ENCODE measurements around the gene COG2.
"Not testable (repeated sequence)": the region's sequence is repeated elsewhere in the genome, so short reads cannot be mapped to it uniquely, and the experiment has no call there.

COG2 gene

GRCh38 chr1:230642263-230642959 is at the start of gene COG2:
TSS of gene COG2 (plus strand) at chr1:230642481. CDS start at chr1:230642607, 126 bp downstream.
- DNase-seq: peak; percentile 93

- no peak for DNase-seq
Measured at GRCh38 chr1:230592848-230593414, 49.4 kb upstream of the COG2 start.

DNA sequence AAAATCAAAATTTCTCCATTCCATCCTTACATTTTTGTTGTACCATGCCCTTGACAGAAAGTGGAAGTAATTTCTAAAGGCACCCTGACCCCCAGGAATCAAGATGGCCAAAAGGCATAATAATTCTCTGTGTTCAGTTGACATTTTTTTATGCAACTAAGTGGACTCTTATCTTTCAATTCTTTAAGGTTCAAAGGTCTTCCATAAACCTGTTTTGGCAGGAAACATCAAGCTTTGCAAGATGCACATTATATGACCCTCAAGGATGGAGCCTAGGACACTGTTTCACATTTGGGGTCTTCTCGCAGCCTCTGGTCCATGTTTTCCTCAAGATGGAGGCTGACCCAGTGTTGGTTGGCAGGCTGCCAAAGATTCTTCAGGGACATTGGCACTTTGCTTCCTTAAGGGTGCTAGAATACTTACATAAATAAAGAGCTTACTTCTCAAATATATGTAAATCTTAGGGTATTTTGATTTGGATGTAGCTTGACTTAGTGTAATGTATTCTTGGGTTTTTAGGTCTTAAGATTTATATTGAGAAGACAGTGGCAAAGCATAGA is 48.0 kb upstream of the COG2 start:
- DNase-seq: no peak

DNA sequence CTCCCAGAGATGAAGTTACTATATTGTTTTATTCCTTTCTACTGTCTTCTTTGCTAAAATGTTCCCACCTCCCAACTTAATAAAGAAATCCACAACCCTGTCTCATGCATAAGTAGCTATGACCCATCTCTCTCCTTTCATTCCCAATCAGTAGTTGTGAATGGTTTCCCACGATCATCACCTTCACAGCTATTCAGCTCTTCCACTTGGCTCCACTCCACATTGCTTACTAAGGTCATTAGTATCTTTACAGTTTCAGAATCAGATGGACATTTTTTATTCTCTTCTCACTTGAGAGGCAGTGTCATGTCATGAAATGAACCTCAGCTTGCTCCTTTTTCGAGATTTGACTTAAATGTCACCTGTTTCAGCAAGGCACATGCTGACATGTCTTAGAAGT is 47.1 kb upstream of the COG2 start:
- no peak for DNase-seq

- no peak for DNase-seq
Measured at GRCh38 chr1:230596306-230596705, 46.0 kb upstream of the COG2 start.

- no peak for DNase-seq
Measured at GRCh38 chr1:230598745-230599144, 43.5 kb upstream of the COG2 start.

DNA sequence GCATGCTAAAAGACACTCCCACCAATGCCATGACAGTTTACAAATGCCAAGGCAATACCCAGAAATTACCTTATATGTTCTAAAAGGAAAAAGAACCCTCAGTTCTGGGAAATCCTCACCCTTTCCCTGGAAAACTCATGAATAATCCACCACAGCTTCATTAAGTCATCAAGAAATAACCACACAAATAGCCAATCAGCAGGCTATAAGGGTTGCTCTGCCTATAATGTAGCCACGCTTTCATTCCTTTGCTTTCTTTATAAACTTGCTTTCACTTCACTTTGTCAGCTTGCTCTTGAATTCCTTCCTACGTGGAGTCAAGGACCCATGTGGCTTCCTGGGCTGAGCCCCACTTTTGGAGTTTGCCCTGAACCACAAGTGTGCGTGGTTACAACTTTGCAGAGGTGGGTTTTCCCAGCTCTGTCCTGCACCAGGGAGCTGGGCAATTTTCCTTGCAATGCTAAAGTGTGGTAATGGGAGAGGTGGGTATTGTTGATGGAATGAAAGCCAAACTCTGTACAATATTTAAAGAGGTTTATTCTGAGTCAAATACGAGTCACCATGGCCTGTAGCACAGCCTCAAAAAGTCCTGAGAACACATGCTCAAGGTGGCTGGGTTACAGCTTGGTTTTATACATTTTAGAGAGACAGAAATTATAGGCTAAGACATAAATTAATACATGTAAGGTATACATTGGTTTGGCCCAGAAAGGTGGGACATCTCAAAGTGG is 42.2 kb upstream of the COG2 start:
- DNase-seq: no peak

DNA sequence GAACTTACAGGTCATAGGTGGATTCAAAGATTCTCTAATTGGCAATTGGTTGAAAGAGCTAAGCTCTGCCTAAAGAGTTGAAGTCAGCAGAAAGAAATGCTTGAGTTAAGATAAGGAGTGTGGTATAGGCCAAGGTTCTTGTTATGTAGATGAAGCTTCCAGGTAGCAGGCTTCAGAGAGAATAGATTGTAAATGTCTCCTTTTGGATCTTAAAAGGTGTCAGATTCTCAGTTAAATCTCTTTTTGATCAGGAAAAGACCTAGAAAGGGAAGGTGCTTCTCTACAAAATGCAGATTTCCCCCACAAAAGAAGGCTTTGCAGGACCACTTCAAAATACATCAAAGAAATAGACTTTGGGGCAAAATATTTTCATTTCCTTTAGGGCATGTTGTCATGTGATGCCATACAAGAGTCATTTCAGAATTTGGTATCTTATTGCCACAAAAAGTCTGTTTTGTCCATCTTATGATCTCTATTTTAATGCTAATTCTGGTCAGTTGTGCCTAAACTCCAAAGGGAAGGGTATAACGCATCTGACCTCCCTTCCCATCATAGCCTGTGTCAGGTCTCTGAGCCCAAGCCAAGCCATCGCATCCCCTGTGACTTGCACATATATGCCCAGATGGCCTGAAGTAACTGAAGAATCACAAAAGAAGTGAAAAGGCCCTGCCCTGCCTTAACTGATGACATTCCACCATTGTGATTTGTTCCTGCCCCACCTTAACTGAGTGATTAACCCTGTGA is 41.5 kb upstream of the COG2 start:
- not testable (repeated sequence) for DNase-seq

DNA sequence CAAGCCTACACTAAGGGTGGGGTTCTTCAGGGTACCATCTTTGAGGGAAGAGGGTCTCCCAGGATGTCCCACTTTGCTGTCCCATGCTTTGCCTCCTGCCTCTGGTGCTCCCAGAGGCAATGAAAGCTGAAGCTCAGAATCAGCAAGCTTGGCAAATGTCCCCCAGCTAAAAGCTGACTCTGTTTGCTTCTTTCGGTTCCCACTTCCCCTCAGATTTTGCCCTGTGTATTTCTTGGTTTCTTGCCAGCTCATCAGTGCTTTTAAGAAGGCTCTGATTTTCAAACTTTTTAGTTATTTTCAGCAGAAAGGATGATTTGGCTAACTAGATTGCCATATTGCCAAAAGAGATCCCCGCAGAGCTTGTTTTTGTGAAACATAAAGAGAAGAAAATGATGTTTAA is 33.1 kb upstream of the COG2 start:
- DNase-seq: no peak

DNA sequence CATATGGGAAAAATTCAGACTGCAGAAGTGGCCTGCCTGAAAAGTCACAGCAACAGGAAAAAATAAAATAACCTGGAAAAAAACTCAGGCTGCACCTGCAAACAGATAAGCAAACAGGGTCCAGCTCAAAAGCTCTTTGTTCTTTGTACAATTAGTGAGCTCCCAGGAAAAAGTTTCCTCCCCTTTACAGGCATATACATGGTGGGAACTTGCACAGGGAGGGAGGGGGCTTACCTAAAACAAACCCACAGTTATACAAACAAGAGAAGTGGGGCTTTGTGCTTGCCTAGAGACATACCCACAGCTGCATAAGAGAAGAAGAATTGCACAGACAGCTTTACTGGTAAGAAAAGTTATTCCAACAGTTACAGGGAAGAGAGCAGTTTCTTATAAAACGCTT is 31.7 kb upstream of the COG2 start:
- DNase-seq: no peak

DNA sequence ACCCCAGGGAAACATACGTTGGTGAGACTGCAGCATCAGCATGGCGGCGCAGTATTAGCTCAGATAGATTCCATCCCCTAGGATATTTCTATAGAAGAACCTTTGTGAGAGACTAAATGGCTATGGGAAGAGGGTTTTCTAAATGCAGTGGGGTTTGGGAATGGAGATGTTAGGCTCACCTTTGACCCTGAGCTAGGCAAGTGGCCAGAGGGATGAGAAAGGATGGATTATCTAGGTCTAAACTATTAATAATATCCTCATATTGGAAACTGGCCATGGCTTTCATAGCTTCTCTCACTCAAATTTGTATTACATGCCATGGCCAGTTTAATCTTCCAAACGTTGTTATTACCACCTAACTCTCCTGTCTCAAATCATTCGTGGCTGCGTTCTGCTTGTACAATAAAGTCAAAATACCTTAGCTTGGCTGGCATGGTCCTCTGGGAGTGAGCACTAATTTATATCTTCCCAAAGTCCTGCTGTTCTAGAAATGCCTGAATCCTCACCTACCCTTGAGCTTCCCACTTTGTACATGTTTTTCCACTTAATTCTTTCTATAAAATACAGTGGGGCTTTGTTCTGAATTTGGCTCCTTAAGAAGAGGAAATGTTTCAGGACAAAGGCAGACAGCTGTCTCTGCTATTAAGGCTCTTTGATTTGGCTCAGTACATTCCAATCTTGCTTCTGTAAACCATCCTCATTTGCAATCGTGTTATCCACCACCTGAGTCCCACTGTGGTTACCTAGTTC is 31.0 kb upstream of the COG2 start:
- DNase-seq: no peak

GRCh38 chr1:230611878-230612235 is 30.4 kb upstream of the COG2 start:
- no peak for DNase-seq

DNA sequence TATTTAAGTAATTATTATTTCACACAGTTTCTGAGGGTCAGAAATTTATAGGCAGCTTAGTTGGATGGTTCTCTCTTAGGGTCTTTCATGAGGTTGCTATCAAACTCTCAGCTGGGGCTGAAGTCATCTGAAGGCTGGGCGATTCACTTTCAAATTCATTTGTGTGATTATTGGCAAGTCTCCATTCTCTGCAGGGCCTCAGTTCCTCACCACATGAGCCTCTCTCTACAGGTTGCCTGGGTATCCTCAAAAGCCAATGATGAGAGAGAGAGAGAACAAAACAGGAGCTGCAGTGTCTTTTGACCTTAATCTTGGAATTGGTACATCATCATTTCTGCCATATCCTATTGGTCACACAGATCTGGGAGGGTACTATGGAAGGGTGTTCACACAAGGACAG is 29.6 kb upstream of the COG2 start:
- DNase-seq: no peak

DNA sequence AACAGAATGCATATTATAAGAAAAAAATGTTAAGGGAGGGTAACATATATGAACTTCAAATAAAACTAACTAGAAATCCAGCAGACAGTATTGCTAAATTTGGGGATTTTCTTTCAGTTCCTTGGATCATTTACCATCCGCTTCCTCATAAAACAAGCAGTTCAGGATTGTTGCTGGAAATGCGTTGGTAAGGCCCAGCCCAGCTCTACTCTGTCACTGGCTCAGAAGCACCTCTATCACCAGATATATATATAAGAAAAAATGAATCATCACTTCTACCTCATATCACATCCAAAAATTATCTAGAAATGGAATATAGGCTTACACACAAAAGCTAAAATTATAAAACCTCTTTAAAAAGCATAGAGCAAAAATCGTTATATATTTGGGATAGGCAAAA is 28.2 kb upstream of the COG2 start:
- no peak for DNase-seq

- DNase-seq: no peak
Measured at GRCh38 chr1:230618537-230618936, 23.7 kb upstream of the COG2 start.

- DNase-seq: no peak
Measured at GRCh38 chr1:230620649-230621323, 21.5 kb upstream of the COG2 start.

- no peak for DNase-seq
Measured at GRCh38 chr1:230621324-230622030, 20.8 kb upstream of the COG2 start.

GRCh38 chr1:230622151-230622550 is 20.1 kb upstream of the COG2 start:
- no peak for DNase-seq

- no peak for DNase-seq
Measured at GRCh38 chr1:230624097-230624713, 18.1 kb upstream of the COG2 start.

GRCh38 chr1:230626232-230626631 is 16.0 kb upstream of the COG2 start:
- no peak for DNase-seq

- no peak for DNase-seq
Measured at GRCh38 chr1:230627767-230628166, 14.5 kb upstream of the COG2 start.

Measured in CD4-positive, alpha-beta T cell treated with Interleukin-21 for 1 hour (primary cell).